ENCODE measurements around the gene CCDC40.

The CCDC40 gene

DNA sequence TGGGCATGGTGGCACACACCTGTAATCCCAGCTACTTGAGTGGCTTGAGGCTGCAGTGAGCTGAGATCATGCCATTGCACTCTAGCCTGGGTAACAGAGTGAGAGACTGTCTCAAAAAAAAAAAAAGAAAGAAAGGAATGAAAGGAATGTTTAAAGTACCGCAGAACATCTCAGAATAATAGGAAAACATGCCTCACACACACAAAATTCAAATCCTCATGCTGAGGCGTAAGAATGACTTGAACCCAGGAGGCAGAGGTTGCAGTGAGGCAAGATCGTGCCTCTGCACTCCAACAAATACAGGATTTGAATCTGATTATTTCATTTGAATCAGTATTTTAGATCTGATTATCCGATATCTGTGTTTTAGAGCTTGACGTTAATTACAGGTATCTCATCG, 43.6 kb downstream of the CCDC40 start:
- TF ChIP-seq, protein P1, sequence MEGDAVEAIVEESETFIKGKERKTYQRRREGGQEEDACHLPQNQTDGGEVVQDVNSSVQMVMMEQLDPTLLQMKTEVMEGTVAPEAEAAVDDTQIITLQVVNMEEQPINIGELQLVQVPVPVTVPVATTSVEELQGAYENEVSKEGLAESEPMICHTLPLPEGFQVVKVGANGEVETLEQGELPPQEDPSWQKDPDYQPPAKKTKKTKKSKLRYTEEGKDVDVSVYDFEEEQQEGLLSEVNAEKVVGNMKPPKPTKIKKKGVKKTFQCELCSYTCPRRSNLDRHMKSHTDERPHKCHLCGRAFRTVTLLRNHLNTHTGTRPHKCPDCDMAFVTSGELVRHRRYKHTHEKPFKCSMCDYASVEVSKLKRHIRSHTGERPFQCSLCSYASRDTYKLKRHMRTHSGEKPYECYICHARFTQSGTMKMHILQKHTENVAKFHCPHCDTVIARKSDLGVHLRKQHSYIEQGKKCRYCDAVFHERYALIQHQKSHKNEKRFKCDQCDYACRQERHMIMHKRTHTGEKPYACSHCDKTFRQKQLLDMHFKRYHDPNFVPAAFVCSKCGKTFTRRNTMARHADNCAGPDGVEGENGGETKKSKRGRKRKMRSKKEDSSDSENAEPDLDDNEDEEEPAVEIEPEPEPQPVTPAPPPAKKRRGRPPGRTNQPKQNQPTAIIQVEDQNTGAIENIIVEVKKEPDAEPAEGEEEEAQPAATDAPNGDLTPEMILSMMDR (IDR thresholded peaks at IDR 0.05; ENCODE audit: low read depth, low read length), result no peak
- DNase-seq (ENCODE audit: extremely low read depth, low read depth), result no peak

DNA sequence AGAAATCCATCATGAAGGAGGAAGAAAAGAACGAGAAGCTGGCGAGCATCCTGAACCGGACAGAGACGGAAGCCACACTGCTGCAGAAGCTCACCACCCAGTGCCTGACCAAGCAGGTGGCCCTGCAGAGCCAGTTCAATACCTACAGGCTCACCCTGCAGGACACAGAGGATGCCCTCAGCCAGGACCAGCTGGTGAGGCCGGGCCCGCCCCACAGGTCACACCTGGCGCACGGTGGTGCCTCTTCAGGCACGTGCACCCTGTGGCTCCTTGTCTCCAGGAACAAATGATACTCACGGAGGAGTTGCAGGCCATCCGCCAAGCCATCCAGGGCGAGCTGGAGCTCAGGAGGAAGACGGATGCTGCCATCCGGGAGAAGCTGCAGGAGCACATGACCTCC, 45.2 kb downstream of the CCDC40 start:
- DNase-seq (ENCODE audit: extremely low read depth, low read depth), result no peak
- TF ChIP-seq, protein P1 (IDR thresholded peaks at IDR 0.05; ENCODE audit: low read depth, low read length), result no peak

DNA sequence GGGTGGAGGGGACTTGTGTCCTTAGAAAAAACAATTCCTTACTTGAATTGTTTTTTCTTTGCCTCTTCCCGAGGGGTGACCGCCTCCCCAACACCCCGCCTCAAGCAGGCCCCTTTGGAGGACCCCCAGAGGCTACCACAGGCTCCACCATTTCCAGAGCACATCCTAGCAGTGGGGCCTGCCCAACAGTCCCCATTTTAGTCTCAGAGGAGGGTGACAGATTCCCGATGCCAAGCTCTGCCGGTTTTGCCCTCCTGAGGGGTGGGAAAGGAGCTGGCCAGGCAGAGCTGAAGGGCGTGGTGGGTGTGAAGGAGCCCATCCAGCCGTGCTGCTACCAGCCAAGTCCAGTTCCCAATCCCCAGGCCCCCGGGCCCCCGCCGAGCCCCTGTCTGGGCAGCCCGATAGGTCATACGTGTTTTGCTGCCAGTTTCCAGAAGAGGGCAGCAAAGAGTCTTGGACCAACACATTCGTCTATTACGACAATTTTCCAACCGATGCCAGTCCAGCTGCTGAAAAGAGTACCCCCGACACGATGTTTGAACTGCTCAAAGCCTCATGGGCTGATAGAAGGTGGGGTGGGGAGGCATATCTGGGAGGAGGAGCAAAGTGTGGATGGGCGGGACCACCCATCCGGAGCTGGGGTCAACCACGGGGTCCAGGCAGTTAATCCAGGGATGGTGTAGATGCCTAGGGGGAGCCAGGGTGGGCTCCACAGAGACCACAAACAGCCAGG, 46.1 kb downstream of the CCDC40 start:
- DNase-seq (ENCODE audit: extremely low read depth, low read depth), result peak; percentile 43
- TF ChIP-seq, protein P1 (IDR thresholded peaks at IDR 0.05; ENCODE audit: low read depth, low read length), result peak; percentile 70

DNA sequence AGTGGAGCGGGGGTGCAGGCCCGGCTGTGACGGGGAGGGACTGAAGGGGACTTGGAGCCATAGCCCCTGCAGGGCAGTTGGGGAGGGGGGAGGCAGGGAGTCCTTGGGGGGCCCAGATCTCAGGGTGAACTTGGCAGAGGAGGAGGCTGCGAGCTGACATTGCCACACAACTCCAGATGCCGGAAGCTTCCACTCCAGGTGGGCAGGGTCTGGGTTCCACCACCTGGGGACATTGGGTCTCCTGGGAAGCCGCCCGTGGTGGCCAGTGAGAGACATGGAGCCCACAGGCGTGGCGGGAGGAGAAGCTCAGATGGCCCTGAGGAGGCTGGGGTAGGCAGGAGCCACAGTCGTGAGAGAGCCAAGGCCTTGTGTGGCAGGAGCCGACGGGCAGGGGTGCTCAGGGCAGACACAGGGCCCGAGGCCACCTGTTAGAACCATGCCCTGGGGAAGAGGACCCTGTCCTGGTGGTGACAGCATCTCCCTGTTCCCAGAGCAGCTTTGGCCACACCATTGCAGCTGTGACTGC, 46.8 kb downstream of the CCDC40 start:
- TF ChIP-seq, protein P1 (IDR thresholded peaks at IDR 0.05; ENCODE audit: low read depth, low read length), result no peak
- DNase-seq (ENCODE audit: extremely low read depth, low read depth), result no peak

DNA sequence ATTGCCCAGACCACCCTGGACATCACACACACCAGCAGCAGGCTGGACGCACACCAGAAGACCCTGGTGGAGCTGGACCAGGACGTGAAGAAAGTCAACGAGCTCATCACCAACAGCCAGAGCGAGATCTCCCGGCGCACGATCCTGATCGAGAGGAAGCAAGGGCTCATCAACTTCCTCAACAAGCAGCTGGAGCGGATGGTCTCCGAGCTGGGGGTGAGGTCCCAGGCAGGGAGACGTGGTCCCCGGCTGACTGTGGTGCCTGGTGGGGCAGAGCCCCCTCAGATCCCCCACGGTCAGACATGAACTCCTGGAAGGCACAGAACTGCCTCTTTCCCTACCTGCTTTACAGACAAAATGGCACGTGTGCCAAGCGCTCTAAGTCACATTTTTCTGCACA, 48.3 kb downstream of the CCDC40 start:
- TF ChIP-seq, protein P1 (IDR thresholded peaks at IDR 0.05; ENCODE audit: low read depth, low read length), result no peak
- DNase-seq (ENCODE audit: extremely low read depth, low read depth), result no peak

DNA sequence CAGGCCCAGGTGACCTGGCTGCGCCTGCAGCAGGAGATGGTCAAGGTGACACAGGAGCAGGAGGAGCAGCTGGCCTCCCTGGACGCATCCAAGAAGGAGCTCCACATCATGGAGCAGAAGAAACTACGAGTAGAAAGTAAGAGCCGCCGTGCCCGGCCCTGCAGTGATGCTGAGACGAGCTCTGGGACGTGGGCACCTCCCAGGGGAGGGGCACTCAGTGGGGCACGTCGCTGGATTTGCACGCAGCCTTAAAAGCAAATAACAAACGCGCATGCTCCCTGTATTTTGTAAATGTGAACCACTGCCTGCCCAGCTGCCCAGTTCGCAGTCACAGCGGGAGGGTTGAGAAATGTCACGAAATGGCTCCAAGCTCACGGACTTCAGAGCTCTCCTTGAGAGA, 49.6 kb downstream of the CCDC40 start:
- TF ChIP-seq, protein P1 (IDR thresholded peaks at IDR 0.05; ENCODE audit: low read depth, low read length), result no peak
- DNase-seq (ENCODE audit: extremely low read depth, low read depth), result no peak

DNA sequence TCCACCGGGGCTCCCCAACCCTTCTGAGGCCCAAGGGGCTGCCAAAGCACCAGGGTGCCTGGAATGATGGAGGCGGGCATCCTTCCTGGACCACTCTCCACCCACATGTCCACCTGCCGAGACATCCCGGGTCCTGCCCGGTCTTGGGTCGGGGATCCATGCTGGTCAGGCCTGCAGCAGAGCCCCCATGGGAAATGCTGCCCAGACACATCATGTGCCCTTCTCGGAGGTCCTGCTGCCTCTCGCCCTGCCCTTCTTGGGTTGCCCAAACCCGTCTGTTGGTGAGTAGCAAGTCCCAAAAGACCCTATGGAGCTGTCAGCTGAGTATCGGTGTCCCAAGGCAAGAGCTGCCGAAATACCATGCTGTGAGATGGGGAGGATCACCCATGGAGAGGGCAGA, 50.2 kb downstream of the CCDC40 start:
- DNase-seq (ENCODE audit: extremely low read depth, low read depth), result no peak
- TF ChIP-seq, protein P1 (IDR thresholded peaks at IDR 0.05; ENCODE audit: low read depth, low read length), result no peak
